ENCODE measurements around the gene TOP2B.

TOP2B gene

GRCh38 chr3:25663347-25663868, 1.3 kb downstream of the TOP2B start:
- TF ChIP-seq CTCF (conservative IDR thresholded peaks at IDR 0.05; ENCODE audit: low read depth), result no peak
- POLR2A ChIA-PET (ENCODE audit: low non-redundant PET), result interaction anchor here (0.6 kb wide), 1 partner anchor 119 kb away, joined by 3 read pairs; no protein-coding TSS in a partner anchor
- no peak for DNase-seq (ENCODE audit: low spot score)

DNA sequence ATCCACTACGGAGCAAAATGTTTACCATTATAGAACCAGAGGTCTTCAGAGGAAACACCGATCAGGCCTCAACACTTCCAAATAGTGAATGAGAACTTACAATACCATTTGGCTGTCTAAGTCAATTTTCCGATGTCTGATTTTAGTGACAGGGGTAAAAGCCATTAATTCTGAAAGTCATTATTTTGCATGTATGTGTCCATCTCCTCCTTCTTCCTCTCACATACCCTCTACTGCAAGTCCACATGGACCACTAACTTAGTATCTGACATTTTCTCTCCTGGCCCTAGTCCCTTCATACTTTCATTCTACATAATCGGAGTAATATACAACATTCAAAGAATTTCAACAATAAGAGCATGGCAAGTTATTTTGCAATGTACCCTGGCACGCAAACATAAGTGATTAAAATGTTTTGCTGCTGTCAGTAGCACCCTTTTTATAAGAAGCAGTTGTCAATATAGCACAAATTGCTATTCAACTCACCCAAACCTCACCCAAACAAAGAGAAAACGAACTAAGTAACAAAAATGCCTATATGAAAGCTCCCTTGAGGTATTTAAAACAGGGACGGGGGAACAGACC, 1.9 kb downstream of the TOP2B start:
- ChIA-PET POLR2A (ENCODE audit: low non-redundant PET) (no interaction called here), CTCF (interaction anchor here (0.7 kb wide), 1 partner anchor 27 kb away, joined by 4 read pairs; no protein-coding TSS in a partner anchor)
- DNase-seq (ENCODE audit: low spot score), result no peak
- H3K27ac ChIP-seq, result no peak overlapping the region
- TF ChIP-seq CTCF (conservative IDR thresholded peaks at IDR 0.05; ENCODE audit: low read depth), result no peak

More at GRCh38 chr3:25663347-25663868, 1.3 kb downstream of the TOP2B start:
- CTCF ChIA-PET, result no interaction called here
- H3K27ac ChIP-seq, result peak overlapping the region; percentile 92

GRCh38 chr3:25661694-25662437, 2.8 kb downstream of the TOP2B start:
- ChIA-PET POLR2A (ENCODE audit: low non-redundant PET) (interaction anchor here (0.5 kb wide), 1 partner anchor 13 kb away, joined by 4 read pairs; no protein-coding TSS in a partner anchor), CTCF (interaction anchor here (0.5 kb wide), 1 partner anchor 44 kb away, joined by 3 read pairs; no protein-coding TSS in a partner anchor)
- H3K27ac ChIP-seq, result no peak overlapping the region
- no peak for TF ChIP-seq CTCF (conservative IDR thresholded peaks at IDR 0.05; ENCODE audit: low read depth)
- DNase-seq (ENCODE audit: low spot score), result no peak

DNA sequence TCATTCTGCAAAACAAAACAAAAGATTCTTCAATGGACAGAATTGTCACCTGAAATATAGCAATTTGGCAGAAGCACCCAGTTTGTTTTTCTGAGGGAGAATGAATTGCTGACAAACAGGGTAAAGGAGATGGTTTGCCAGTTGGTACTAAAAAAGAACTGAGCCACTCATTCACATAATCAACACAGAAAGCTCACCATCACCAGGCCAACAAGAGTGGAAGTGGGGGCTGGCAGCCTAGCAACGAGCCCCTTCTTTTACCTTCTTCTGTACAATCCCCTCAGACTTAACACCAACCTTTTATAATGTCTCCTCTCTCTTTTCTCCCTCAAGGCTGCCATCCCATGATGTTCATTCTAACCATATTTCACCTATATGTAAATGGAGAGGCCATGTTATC, 5.9 kb downstream of the TOP2B start:
- TF ChIP-seq CTCF (conservative IDR thresholded peaks at IDR 0.05; ENCODE audit: low read depth), result no peak
- CTCF ChIA-PET, result no interaction called here
- H3K27ac ChIP-seq, result no peak overlapping the region
- POLR2A ChIA-PET (ENCODE audit: low non-redundant PET), result no interaction called here
- DNase-seq (ENCODE audit: low spot score), result no peak

GRCh38 chr3:25657293-25657692, 7.4 kb downstream of the TOP2B start:
- no peak overlapping the region for H3K27ac ChIP-seq
- CTCF ChIA-PET, result interaction anchor here (0.6 kb wide), 1 partner anchor 9 kb away, joined by 3 read pairs; no protein-coding TSS in a partner anchor
- POLR2A ChIA-PET (ENCODE audit: low non-redundant PET), result no interaction called here
- no peak for DNase-seq (ENCODE audit: low spot score)
- TF ChIP-seq CTCF (conservative IDR thresholded peaks at IDR 0.05; ENCODE audit: low read depth), result no peak

GRCh38 chr3:25655659-25656058, 9.0 kb downstream of the TOP2B start:
- TF ChIP-seq CTCF (conservative IDR thresholded peaks at IDR 0.05; ENCODE audit: low read depth), result no peak
- CTCF ChIA-PET, result no interaction called here
- POLR2A ChIA-PET (ENCODE audit: low non-redundant PET), result no interaction called here
- DNase-seq (ENCODE audit: low spot score), result no peak
- no peak overlapping the region for H3K27ac ChIP-seq
